ENCODE measurements around the gene IFT122.
"Not testable (repeated sequence)": the region's sequence is repeated elsewhere in the genome, so short reads cannot be mapped to it uniquely, and the experiment has no call there.

IFT122 gene

DNA sequence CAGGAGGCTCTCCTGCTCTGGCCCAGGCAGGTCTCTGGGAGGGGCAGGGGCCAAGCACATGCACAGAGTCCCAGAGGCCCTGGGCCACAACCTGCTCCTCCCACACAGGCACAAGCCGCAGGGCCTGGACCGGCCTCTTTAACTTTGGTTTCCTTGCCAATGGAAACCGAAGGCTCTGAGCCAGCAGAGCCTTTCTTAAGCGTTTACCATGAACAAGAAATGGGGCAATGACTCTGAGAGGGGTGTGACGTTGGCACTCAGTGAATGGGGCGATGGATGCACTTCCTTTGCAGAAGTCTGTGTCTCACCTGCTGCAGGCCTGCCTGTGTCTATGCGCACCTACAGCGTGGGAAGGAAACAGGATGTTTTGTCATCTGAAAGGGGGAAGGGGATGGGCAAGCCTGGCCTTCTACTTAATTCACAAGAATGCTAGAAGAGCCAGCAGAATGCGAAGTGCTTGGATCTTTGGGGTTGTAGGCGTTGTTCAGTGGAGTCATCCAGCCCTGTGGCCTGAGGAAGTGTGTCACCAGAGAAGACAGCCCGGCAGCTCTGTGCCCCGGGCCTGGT, 41.8 kb downstream of the IFT122 start:
- H3K4me3 Mint-ChIP-seq: no peak overlapping the region

DNA sequence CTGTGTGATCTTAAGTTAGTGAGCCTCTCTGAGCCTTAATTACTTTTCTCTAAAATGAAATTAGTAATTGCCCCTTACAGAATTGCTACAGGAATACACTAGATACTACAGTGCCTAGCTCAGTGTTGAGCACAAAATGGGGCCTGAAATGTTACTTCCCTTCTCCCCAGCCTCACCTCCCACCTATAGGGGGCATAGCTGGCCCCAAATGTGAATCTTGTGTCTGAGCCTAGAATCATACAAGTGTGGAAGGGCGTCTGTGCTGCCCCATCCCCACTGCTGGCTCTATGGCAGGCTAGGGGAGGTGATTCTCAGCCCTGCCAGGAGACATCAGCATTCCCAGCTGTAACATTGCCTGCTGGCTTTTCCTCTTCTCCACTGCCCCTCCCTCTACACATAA, 42.7 kb downstream of the IFT122 start:
- Mint-ChIP-seq H3K27ac (no peak overlapping the region), H3K27me3 (no peaks in the 10 kb centered on the region), H3K4me1 (no peaks in the 10 kb centered on the region), H3K36me3 (peaks cover 16% of the 10 kb centered on the region), H3K9me3 (no peaks in the 10 kb centered on the region), H3K4me3 (no peak overlapping the region)
- no peak for DNase-seq (ENCODE audit: low spot score in 2 of 2)
- ATAC-seq (ENCODE audit: low read depth): no peak

More for the DNA sequence above, 41.8 kb downstream of the IFT122 start:
- Mint-ChIP-seq H3K9me3 (no peaks in the 10 kb centered on the region), H3K27ac (no peak overlapping the region), H3K36me3 (peaks cover 17% of the 10 kb centered on the region), H3K27me3 (no peaks in the 10 kb centered on the region), H3K4me1 (no peaks in the 10 kb centered on the region)
- ATAC-seq (ENCODE audit: low read depth) (no peak), DNase-seq (ENCODE audit: low spot score in 2 of 2) (no peak)

DNA sequence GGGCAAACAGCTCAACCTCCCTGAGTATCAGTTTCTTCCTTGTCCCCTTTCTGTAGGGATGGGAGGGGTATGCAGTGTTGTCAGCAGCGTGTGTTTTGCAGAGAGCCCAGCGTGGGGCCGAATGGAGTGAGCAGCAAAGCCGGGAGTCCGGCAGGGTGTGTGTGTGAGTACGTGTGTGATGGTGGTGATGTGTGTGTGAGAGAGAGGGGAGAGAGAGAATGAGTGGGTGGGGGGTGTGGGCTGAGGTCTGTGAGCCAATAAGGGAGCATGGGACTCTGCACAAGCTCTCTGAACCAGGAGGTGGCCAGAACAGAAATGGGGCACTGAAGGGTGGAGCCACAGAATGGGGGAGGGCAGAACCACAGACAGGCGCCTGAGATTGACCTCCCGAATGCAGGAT, 43.8 kb downstream of the IFT122 start:
- peaks cover 15% of the 10 kb centered on the region for H3K36me3 Mint-ChIP-seq
- H3K27me3 Mint-ChIP-seq: no peaks in the 10 kb centered on the region
- ATAC-seq (ENCODE audit: low read depth): no peak
- H3K9me3 Mint-ChIP-seq: no peaks in the 10 kb centered on the region
- H3K27ac Mint-ChIP-seq: no peak overlapping the region
- no peaks in the 10 kb centered on the region for H3K4me1 Mint-ChIP-seq
- DNase-seq (ENCODE audit: low spot score in 2 of 2): no peak
- no peak overlapping the region for H3K4me3 Mint-ChIP-seq

DNA sequence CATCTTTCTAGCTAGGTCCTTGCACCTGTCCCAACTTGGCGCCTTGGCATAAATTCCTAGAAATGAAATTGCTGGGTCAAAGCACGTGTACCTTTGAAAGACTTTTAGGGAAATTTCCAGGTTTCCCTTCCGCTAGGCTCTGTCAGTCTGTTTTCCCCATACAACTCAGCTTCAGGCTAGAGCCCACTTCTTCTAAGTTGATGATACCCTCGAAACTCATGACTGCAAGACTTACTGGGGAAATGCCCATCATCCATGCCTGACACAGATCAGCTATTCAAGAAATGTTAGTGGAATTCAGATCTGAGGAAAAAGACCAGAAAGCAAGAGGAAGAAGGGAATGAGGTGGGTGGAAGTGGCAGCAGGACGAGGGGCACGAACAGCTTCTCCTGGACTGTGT, 45.1 kb downstream of the IFT122 start:
- H3K4me1 Mint-ChIP-seq; DNase-seq (ENCODE audit: low spot score in 2 of 2); H3K27me3 Mint-ChIP-seq; ATAC-seq (ENCODE audit: low read depth); H3K9me3 Mint-ChIP-seq; H3K4me3 Mint-ChIP-seq; H3K27ac Mint-ChIP-seq: not testable (repeated sequence)
- H3K36me3 Mint-ChIP-seq: peaks cover 11% of the 10 kb centered on the region

DNA sequence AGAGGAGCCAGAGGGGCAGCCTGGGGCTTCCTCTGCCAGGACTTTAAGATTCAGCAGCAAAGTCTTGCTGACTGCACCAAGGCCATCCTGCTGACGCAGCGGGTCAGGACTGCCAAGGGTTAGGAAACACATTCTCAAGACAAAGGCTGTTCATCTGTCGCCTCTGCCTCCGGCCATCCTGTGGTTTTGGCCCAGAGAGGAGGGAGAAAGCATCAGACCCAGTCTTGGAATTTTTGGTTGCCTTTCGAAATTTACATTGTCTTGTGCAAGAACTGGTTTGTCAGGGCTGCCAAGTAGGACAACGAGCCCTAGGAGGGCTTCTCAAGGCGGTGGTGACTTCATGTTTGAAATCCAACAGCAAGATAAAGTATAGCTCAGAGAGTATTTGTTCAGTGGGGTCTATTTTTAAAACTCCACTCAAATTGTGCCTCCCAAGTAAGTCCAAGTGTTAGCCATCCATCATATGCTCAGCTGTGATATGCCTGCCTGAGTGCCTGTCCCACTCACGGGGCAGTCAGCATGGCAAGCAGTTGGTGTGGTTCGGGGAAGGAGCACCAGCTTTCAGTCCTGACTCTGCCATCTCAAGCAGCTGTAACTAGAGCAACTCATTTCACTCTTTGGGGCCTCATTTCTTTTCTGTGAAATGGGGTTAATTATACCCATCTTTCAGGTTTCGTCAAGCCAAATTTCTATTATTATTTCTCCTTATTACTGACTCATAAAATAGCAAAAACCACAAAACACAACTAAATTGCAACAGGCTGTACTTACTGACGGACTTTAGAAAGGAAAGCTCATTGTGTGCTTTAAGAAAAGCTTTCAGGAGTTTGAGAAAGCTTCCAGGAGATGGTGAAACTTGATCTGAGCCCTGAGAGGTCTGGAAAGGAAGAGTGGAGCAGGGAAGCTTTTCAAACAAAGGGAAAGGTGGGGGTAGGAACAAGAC, 46.0 kb downstream of the IFT122 start:
- H3K36me3 Mint-ChIP-seq: peaks cover 11% of the 10 kb centered on the region
- no peaks in the 10 kb centered on the region for H3K9me3 Mint-ChIP-seq
- DNase-seq (ENCODE audit: low spot score in 2 of 2) (no peak), ATAC-seq (ENCODE audit: low read depth) (no peak)
- H3K4me3 Mint-ChIP-seq: no peak overlapping the region
- H3K27ac Mint-ChIP-seq: no peak overlapping the region
- peaks cover 2% of the 10 kb centered on the region for H3K4me1 Mint-ChIP-seq
- no peaks in the 10 kb centered on the region for H3K27me3 Mint-ChIP-seq

DNA sequence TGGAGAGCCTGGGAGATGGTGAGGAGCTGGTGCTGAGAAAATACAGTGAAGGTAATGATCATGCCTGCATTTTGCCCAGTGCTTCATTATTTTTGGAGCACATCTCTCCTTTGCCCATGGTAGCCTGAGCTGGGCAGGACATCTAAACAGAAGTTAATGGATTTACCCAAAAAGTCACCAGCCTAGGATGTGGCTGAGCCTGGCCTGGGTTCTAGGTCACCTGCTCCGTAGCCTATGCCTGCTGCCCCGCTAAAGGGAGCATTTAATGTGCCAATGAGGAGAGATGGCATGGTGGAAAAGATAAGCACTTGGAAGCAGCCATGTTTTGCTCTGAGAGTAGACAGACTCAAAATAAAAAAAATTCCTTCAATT, 46.6 kb downstream of the IFT122 start:
- H3K36me3 Mint-ChIP-seq: peaks cover 11% of the 10 kb centered on the region
- H3K4me3 Mint-ChIP-seq: no peak overlapping the region
- no peaks in the 10 kb centered on the region for H3K9me3 Mint-ChIP-seq
- peaks cover 2% of the 10 kb centered on the region for H3K4me1 Mint-ChIP-seq
- no peak for DNase-seq (ENCODE audit: low spot score in 2 of 2)
- H3K27me3 Mint-ChIP-seq: no peaks in the 10 kb centered on the region
- no peak for ATAC-seq (ENCODE audit: low read depth)
- H3K27ac Mint-ChIP-seq: no peak overlapping the region

DNA sequence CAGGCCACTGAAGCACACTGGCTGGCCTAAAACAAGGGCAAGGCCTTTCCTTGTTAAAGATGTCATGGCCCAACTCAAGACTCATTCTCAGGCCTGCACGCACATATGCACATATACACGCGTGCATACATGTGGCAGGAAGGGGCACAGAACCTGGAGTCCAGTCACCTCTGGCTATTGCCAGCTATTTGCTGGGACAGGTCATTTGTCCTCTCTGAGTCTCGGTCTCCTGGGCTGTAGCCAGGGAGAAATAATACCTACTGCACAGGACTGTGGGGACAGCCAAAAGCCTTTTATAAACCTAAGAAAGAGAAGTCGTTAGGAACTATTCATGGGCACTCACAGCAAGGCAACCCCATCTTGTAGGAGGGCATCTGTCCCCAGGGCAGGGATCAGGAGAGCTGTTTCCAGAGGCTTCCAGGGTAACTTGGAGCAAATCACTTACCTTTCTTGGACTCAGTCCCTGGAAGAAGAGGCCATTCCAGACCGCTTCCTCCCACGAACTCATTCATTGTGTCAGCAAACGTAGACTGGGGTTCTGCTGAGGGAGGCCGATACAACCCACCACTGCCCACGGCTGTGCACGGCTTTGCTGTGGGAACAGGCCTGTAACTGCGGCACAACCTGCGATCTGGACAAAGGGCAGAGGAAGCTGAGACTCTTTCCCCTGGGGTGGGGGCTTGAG, 47.3 kb downstream of the IFT122 start:
- Mint-ChIP-seq H3K9me3 (no peaks in the 10 kb centered on the region), H3K27ac (no peak overlapping the region), H3K4me1 (peaks cover 2% of the 10 kb centered on the region), H3K27me3 (no peaks in the 10 kb centered on the region), H3K4me3 (no peak overlapping the region), H3K36me3 (peaks cover 9% of the 10 kb centered on the region)
- ATAC-seq (ENCODE audit: low read depth) (no peak), DNase-seq (ENCODE audit: low spot score in 2 of 2) (no peak)

DNA sequence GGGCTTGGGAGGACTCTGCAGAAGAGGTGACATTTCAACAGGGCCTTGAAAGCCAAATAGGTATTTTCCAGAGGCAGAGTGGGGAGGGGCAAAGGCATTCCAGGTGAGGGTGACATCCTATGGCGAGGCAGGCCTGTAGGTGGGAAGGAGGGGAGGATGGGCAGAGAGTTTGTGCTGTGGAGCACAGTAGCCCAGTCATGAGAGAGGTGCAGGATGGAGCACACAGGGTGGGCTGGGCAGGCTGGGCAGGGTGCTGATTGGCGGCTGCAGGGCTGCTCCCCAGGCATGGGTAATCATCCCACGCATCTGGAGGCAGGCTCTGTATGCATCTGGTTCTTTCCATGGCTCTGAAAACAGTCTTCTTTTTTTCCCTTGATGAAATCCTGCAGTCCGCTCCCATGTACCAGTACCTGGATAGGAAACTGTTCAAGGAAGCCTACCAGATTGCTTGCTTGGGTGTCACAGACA, 47.9 kb downstream of the IFT122 start:
- ATAC-seq (ENCODE audit: low read depth): not testable (repeated sequence)

DNA sequence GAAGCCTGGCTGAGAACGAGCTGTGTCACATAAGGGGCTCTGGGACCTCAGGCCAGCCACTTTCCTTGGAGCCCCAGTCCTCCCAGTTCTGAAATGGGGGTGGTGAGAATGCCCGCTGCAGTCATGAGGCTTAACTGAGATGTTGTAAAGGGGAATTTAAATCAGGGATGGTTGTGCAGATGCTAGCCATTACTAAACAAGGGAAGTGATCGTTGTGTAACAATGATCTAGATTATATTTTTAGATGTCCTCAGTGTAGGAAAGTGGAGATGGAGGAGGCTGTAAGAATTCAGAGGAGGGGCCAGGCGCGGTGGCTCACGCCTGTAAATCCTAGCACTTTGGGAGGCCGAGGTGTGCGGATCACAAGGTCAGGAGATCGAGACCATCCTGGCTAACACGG, 49.2 kb downstream of the IFT122 start:
- not testable (repeated sequence) for H3K27ac Mint-ChIP-seq, H3K4me3 Mint-ChIP-seq

More for the DNA sequence above, 47.9 kb downstream of the IFT122 start:
- not testable (repeated sequence) for H3K4me3 Mint-ChIP-seq; H3K27me3 Mint-ChIP-seq; H3K27ac Mint-ChIP-seq; H3K9me3 Mint-ChIP-seq; H3K4me1 Mint-ChIP-seq; H3K36me3 Mint-ChIP-seq; DNase-seq (ENCODE audit: low spot score in 2 of 2)

DNA sequence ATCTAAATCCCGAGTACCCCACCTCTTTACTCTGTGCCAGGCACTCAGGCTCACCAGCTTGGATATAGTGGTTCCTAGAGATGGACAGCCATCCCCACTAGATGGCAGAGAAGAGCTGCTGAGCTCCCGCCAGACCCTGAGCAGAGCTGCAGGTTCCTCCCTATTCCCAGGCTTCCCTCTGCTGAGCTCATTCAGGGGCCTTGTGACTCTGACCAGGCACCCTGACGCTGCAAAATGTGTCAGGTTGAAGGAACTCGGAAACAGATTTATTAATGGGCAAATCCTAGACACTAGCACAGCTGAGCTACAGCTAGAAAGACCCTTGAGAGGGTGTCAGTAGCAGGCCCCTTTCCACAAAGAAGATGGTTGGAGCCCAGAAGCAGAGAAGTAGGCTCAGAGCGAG, 50.2 kb downstream of the IFT122 start:
- no peaks in the 10 kb centered on the region for H3K9me3 Mint-ChIP-seq
- no peaks in the 10 kb centered on the region for H3K27me3 Mint-ChIP-seq
- peaks cover 2% of the 10 kb centered on the region for H3K4me1 Mint-ChIP-seq
- peaks cover 5% of the 10 kb centered on the region for H3K36me3 Mint-ChIP-seq
- DNase-seq (ENCODE audit: low spot score in 2 of 2) (peak; percentile 50 to 61), ATAC-seq (ENCODE audit: low read depth) (peak; percentile 100)
- H3K27ac Mint-ChIP-seq: no peak overlapping the region
- H3K4me3 Mint-ChIP-seq: no peak overlapping the region

More for the DNA sequence above, 49.2 kb downstream of the IFT122 start:
- not testable (repeated sequence) for H3K4me1 Mint-ChIP-seq; H3K36me3 Mint-ChIP-seq; H3K27me3 Mint-ChIP-seq; DNase-seq (ENCODE audit: low spot score in 2 of 2); H3K9me3 Mint-ChIP-seq; ATAC-seq (ENCODE audit: low read depth)

DNA sequence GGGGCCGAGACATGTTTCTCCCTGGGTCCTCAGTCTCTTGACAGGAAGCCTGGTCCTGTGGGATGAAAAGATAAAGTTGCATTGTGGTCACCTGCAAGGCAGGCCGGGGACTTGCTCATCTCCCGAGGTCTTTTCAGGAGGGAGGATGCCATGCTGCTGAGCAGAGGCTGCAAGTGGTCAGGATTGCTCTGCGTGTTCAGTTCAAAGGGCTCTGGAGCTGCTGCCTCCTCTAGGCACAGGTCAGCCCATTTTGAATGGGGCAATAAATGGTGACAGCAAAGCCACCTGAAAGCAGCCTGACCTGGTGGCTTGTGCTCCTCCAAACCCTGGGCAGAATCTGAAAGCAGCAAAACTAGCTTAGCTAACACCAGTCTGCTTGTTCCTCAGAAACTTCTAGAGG, 51.1 kb downstream of the IFT122 start:
- not testable (repeated sequence) for H3K36me3 Mint-ChIP-seq; H3K27me3 Mint-ChIP-seq; H3K4me1 Mint-ChIP-seq; H3K9me3 Mint-ChIP-seq; ATAC-seq (ENCODE audit: low read depth); DNase-seq (ENCODE audit: low spot score in 2 of 2); H3K4me3 Mint-ChIP-seq
- H3K27ac Mint-ChIP-seq: peak overlapping the region; percentile 17

DNA sequence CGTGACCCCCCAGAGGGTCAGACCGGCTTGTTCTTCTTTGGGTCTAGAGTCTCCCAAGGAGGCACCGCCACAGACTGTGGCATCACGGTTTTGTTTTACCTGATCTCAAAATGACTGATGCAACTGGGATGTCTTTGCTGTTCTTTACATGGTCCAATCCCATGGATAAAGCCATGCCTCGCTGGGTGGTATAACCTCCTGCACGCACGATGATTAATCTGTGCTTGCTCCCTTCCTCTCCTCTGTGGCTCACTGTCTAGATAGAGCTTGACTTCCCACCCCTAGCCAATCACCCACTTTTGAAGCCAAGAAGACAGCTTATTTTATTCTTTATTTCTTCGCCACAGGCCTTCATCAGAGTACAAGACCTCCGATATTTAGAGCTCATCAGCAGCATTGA, 51.8 kb downstream of the IFT122 start:
- Mint-ChIP-seq H3K4me1 (peaks cover 2% of the 10 kb centered on the region), H3K27me3 (no peaks in the 10 kb centered on the region), H3K27ac (no peak overlapping the region), H3K4me3 (no peak overlapping the region), H3K36me3 (peaks cover 5% of the 10 kb centered on the region), H3K9me3 (no peaks in the 10 kb centered on the region)
- no peak for DNase-seq (ENCODE audit: low spot score in 2 of 2)
- ATAC-seq (ENCODE audit: low read depth): no peak

DNA sequence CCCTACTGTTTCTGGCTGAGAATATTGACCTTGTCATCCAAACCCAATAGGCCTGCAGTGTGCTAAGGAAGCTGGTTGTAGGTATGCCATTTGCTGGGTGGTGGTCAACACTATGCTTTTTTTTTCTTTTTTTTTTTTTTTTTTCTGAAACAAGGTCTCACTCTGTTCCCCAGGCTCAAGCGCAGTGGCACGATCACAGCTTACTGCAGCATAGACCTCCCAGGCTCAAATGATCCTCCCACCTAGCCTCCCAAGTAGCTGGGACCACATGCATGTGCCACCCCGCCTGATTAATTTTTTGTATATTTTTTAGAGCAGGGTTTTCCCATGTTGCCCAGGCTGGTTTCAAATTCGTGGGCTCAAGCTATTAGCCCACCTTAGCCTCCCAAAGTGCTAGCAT, 52.7 kb downstream of the IFT122 start:
- peaks cover 2% of the 10 kb centered on the region for H3K4me1 Mint-ChIP-seq
- no peak overlapping the region for H3K4me3 Mint-ChIP-seq
- H3K27me3 Mint-ChIP-seq: no peaks in the 10 kb centered on the region
- ATAC-seq (ENCODE audit: low read depth): no peak
- H3K27ac Mint-ChIP-seq: no peak overlapping the region
- H3K36me3 Mint-ChIP-seq: peaks cover 5% of the 10 kb centered on the region
- DNase-seq (ENCODE audit: low spot score in 2 of 2): no peak
- H3K9me3 Mint-ChIP-seq: no peaks in the 10 kb centered on the region

DNA sequence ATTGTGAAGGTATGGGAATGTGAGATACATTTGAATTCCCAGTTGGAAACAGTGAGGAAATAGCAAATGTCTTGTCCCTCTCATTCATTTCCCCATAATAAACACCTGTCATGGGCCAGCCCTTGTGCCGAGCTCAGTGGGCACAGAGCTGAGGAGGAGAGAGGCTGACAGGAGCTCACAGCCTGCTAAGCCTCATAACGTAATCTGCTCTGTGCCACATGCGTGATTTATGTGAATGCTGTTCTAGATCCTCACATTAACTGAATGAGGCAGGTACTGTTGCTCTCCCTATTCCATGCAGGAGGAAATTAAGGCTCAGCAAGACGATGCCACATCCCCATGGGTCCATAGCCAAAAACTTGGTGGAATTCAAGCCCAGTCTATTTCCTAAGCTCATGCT, 53.2 kb downstream of the IFT122 start:
- peaks cover 5% of the 10 kb centered on the region for H3K36me3 Mint-ChIP-seq
- no peaks in the 10 kb centered on the region for H3K27me3 Mint-ChIP-seq
- ATAC-seq (ENCODE audit: low read depth) (no peak), DNase-seq (ENCODE audit: low spot score in 2 of 2) (no peak)
- no peak overlapping the region for H3K4me3 Mint-ChIP-seq
- H3K27ac Mint-ChIP-seq: no peak overlapping the region
- H3K9me3 Mint-ChIP-seq: no peaks in the 10 kb centered on the region
- H3K4me1 Mint-ChIP-seq: peaks cover 2% of the 10 kb centered on the region
